ENCODE measurements around the gene MESP2.

The MESP2 gene

DNA sequence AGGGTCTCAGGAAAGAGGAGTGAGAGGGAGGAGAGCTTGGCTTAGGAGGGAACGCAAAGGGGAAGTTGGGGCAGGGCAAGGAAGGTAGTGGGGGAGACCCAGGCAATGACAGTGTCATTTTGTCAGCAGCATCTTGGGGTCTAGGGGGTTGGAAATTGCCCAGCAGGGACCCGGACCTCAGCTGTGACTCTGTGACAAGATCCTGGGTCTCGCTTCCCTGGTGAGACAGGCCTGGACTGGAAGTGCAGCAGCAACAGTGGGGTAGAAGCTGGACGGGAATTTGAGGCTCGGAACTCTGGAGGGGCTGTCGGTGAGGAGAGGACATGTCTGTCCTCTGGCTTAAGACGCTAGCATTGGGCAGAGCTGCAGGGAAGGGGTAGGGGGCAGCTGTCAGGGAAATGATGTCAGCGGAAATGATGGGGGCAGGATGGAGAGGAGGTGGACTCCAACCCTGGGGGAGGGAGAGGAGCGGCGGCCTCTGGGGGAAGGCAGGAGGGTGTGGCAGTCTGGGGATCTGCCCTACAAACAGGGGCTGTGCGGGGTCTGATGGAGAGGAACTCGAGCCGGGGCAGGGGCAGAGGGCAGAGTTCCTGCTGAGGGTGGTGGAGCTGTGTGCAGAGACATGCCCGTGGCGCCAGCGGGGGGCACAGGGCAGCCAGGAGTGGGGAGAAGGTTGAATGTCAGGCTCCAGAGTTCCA lies 26.2 kb downstream of the MESP2 start:
- no peak for DNase-seq (ENCODE audit: low spot score)

DNA sequence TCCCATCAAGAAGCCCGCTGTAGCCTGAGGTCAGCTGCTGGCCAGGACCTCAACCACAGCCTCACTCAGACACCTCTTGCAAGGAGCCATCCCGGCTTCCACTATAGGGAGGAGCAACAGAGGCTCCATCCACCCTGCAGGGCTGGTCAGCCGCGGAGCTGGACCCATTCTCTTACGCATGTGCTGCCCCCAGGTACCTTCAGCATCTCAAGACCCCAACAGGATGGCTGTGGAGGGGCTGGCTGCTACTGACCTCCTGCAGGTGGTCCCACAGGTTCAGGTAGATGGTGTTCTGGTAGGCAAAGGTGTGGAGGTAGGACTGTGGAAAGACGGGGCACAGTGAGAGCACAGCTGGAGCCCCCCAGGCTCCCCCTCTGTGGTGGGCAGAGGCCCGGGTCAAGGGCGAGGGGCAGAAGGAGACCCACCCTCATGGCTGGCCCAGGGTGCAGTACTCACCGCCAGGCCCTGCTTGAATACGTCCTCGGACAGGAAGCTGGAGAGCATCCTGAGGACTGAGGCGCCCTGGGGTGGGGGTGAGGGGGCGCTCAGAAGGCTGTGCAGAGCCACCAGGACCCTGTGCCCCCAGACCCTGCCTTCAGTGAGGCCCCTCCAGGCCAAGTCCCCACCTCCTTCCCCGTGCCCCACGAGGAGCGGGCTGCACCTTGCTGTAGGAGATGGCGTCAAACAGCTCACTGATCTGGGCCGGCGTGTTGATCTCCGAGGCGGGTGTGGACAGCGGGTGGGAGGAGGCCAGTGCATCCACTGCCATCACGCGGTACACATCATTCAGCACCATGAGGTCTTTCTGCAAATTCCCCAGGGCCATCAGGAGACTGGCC lies 27.1 kb downstream of the MESP2 start:
- no peak for DNase-seq (ENCODE audit: low spot score)

DNA sequence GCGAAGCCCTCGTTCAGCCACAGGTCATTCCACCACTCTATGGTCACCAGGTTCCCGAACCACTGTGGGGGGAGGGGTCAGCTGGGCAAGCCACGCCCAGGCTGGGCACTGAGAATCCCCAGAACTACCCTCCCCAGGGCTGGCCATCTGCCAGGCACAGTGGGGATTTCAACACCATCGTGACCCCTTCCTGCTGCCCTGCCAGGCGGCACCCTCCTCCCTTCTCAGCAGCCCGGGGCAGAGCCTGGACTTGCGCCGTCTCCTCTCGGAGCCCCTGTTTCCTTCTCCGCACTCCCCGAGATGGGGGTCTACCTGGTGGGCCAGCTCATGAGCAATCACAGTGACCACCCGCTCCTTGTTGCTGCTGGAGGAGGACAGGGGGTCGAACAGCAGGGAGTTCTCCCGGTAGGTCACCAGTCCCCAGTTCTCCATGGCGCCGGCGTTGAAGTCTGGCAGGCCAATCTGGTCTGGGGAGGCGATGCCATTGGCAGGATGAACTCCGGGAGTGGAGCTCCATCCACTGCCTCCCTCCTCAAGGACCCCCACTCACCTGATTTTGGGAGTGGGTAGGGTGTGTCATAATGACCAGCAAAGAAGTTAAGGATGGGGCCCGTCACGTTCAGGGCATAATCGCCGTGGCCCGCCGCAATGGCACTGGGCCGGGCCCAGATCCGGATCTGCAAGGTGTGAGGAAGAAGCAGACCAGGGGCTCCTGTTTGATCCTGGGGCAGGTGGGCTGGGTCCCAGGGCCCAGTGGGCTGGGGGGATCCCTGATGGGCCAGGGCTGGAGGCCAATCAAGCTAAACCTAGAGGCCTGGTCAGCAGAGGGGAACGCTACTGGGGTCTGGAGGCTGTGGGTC lies 28.0 kb downstream of the MESP2 start:
- no peak for DNase-seq (ENCODE audit: low spot score)

DNA sequence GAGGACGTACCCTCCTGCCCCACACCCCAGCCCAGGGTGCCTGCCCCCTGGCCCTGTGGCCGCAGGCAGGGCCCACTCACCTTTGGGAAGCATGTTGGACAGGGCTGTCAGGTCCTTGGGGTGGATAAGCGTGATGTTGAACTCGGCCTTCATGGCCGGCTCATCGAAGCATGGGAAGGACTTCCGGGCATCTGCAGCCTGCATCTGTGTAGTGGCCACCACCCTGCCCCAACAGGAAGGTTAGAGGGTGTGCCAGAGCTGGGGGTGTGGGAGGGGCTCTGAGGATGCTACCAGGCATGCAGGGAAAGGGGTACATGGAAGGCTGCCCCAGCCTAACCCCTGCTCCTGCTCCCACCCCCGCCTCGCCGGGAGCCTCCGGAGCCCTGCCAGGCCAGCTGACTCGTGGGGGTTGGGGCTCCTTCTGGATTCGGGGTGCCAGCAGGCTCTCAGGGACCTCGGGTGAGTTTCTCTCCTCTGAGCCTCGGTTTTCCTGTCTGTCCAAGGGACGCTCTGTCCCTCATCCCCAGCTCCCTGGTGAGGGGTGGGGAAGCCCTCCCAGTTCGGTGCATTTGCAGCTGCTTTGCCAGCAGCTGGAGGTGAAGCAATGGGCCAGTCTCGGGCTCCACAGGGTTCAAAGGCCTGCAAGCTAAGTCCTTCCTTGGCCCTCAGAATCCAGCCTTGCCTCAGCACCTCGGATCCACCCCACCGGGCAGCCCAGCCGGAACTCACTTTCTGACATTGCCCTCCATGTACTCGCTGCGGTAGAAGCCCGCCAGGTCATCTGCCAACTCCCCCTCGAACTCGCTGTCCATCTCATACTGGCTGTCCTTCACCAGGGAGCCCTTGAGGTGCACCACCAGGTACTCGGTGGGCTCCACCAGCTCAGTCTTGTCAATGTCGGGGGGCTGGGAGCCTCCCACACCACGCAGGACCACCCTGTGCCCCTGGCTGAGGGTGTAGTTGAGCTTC lies 29.4 kb downstream of the MESP2 start:
- no peak for DNase-seq (ENCODE audit: low spot score)

DNA sequence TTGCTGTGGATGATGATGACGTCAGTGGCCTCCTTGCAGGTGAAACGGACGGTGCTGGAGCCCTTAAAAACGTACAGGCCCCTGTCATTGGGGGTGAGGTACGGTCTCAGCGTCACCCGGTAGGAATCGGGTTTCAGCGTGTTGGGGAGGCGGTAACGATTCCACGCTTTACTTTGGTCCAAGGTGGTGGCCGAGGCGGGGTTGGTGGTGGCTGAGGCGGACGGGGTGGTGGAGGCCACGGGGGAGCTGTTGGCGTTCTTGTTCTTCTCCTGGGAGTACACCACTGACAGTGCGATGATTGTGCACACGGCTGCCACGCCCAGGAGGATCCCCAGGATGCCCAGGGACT lies 30.1 kb downstream of the MESP2 start:
- no peak for DNase-seq (ENCODE audit: low spot score)

DNA sequence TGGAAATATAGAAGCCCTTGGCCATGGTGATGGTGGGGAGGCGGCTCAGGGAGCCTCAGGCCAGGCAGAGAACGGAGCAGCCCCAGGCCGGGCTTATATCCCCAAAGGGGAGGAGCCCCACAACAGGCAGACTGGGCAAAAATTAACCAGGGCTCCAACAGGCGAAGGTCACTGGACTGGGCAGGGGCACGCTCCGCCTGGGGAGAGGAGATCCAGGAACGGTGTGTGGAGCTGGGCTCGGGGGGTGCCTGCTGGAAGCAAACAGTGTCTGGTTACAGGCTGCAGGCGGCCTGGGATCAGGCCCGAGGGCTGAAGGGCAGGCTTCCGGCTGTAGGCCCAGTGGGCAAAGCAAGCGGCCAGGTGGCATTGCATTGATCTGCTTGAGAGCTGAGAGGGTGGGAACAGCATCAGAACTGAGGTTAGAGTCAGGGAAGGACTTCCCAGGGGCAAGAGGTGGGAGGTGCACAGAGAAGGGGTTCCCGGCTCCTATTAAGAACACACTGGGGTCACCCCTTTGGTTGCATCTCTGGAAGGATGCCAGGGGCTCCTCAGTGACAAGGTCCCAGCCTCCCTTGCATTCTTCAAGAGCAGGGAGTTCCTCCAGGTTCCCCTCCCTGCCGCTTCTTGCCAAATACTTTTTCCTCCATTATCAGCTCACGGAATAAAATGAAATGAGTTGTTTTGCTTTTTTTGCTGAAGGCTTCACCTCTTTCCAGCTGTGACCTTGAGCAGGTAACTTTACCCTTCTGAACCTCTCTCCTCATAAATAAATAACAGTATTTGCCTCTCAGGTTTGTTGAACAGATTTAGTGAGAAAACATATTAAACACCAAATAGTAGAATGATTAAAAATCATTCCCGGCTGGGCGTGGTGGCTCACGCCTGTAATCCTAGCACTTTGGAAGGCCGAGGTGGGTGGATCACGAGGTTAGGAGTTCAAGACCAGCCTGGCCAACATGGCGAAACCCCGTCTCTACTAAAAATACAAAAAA lies 30.7 kb downstream of the MESP2 start:
- no peak for DNase-seq (ENCODE audit: low spot score)

DNA sequence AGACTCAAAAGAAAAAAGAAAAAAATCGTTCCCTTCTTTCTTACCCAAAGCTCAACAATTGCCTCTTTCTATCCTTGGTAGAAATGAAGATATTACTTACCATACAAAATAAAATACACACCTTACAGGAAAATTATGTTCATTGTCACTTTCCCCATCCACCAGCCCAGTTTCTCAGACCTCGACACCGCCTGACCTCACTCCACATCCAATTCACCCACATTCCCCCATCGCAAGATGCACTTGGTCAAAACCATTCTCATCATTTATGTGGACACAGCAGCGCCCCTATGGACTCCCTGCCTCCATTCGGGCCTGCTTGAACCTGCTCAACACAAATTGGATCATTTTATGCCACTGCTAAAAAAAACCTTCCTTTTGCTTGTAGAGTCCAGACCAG lies 31.6 kb downstream of the MESP2 start:
- DNase-seq (ENCODE audit: low spot score), result no peak

DNA sequence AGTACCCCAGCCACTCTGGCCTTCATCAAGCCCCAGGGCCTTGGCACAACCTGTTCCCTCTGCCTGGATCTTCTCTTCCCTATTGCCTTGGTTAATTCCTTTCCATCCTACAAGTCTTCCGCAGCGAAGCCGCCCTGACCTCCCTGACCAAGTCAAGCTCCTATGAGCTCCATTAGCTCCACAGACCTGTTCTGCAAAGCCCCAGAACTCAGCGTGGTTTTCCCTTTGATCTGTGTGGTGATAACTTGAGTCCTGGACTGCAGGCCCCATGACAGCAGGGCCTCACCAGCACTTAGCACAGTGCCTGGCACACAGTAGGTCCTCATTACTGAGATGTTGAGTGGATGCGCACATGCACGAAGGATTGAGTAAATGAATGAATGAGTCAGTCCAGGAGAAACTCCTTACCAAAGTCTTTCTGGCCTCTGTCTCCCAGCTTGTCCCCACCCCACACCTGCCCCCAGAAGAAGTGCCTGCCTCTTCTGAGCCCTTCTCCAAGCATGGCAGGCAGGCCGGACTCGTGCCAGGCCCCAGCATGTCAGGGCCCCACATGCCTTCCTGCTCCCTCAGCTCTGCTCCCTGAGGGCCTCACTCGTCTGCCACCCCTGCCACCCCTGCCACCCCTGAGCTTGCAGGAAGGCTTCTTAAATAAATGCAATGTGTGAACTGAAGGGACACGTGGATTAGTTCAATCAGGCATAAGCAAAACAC lies 32.2 kb downstream of the MESP2 start:
- no peak for DNase-seq (ENCODE audit: low spot score)

DNA sequence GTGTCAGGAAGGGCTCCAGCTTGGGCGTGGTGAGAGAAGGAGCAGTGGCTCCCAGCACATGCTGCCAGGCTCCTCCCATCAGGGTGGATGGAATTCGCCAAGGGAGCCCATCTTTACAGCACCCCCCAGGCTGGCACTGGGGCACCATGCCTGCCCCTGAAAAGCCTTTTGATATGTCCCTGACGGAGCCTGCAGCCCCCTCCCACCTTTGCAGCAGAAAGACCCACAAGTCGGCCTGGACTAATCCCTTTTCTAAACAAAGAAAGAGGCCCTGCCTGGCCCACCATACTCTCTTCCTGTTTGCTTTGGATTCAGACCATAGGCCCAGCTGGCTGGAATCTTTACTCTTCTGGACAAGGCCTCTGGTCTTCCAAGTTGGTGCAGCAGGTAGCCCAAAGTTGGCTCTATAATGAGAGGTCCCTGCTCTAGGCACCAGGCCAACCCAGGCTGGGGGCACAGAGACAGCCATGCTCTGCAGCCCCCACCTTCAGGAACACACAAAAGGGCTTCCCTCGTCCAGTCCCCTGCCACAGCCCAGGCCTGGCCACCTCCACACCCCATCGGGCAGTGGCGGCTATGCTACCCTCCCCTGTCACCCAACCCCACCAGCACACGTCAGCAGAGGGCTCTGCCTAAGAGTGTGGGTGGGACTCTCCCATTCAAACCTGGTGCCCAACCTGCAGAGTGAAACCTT lies 33.1 kb downstream of the MESP2 start:
- DNase-seq (ENCODE audit: low spot score), result no peak

DNA sequence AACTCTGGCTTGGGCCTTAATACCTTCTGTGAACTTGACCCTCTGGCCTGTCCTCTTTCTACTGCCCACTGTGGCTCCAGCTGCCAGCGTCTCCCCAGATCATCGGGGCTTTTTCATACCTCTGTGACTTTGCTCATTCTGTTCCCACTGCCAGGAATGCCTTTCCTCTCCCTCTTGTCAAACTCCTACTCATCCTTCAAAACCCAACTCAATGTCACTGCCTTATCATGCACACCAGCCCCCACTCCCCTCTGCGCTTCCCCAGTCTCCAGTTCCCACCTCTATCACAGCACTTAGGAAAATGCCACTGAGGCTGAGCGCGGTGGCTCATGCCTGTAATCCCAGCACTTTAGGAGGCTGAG lies 33.6 kb downstream of the MESP2 start:
- DNase-seq (ENCODE audit: low spot score), result no peak

DNA sequence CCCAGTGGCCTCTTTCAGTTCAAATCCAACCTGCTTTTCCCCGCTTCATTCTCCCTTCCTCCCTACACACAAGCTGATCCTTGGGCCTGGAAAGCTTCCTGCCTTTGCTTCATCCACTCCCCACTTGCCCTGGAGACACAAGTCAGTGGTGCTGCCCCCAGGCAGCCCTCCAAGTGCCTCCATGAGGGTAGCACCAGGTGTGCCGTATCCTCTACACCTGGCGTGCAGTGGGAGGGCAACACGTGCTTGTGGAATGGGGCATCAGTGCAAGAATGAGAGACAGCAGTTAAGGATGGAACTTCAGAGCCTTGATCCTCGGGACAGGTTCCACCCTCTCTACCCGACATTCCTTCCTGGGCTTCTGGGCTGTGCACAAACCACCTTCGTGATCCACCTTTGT lies 34.7 kb downstream of the MESP2 start:
- no peak for DNase-seq (ENCODE audit: low spot score)

DNA sequence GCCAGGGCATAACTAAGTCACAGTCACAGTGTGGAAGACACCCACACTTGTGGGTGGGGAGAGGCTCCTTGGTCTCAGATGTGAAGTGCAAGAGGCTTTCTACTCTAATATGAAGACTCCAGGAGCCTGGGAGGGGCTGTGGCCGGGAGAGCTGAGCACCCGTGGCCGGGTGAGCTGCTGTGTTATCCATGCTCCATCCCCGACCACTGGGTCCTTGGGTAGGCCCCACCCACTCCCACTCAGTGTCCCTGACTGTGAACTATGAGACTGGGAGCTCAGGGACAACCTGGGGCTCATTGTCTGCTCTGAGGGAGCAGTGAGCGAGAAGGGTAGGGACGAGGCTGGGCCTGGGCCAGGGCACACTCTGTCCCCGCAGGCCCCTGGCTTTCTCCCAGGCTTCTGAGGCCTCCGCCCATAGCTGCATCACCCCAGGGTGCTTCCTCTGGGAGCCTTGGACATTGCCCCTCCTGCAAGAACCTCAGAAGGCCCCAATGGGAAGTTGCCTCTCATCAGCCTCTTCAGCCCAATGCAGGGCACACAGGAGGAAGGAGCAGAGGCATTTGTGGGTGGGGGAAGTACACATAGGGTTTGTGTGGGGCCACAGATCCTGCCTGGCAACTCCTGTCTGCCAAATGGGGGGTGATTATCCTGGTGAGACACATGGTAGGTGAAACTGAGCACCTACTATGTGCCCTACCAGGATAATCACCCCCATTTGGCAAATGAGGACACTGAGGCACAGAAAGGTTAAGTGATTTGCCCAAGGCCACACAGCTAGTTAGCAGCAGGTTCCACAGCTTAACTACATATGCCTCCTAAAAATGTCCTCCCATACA lies 36.1 kb downstream of the MESP2 start:
- no peak for DNase-seq (ENCODE audit: low spot score)

DNA sequence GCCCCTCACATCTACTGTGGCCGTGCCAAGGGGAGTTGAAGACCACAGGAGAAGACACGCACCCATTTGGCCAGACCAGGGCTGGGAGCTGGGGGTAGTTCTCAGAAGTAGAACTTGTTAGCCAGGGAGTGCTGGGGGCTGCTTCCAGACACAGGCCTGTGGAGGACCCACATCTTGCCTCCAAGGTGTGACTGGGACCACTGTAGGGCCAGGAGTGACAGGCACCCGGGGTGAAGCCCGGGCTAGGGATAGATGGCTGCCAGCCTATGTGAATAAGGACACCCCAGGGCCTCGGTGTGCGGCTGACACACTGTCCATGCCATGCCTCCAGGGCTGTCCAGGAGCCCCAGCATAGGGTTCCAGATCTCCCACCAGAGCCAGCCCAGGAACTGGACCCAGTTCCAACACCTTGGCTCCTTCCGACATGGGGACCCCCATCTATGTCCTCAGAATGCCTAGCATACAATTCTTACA lies 36.8 kb downstream of the MESP2 start:
- no peak for DNase-seq (ENCODE audit: low spot score)

DNA sequence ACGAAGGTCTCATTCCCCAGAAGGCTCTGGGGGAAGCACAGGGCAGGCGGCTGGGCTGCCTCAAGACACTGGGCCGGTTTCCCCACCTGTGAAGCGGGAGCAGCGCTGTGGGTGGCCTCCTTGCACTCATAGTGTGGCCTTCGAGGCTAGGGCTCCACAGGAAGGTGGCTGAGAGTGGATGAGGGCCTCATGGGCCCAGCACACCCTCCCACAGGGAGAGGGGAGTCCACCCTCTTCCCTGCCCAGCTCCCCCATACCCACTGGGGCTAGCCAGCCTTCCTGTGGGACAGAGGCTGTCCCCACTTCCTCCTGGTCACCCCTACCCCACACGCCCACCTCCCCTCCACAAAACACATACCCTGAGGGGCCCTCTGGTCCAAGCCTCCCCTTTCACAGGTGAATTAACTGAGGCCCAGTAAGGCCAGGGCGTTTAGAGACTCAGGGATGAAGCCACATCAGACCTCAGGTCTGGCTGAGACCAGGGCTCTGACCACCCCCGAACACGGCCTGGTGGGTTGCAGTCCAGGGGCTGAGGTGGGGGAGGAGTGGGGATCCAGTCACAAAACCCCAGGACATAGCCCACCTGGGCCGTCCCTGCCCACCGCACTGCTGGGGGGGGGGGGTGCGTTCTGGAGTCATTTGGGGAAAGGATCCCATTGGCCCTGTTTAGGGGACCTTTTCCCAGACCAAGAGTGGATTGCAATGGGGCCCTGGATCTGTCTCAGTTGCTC lies 37.4 kb downstream of the MESP2 start:
- no peak for DNase-seq (ENCODE audit: low spot score)

DNA sequence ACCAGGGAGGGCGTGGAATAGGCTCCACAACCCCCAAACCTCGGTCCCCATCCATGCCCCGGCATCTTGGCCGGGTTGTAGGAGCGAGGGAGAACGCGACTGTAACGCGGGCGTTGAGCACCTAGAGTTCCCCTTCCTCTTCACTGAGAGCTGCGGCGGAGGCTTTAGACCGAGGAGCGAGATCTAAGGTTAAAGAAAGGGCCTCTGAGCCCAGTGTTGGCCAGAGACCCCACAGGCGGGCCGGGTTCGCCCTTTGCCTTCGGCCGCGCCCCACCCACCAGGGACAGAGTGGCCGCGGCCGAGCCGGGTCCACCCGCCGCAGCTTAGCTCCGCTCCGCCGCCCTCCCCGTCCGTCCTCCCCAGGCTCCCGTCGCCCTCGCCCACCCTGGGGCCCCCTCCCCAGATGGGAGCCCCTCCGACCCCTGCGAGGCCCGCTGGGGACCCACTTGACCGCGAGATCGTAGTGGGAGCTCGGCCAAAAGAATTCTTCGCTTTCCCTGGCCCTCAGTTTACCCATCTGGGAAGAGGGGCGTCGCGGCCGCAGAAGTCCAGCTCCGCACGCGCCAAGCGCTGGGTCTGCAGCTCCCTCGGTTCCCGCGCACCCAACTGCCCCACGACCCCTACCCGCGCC lies 38.1 kb downstream of the MESP2 start:
- no peak for DNase-seq (ENCODE audit: low spot score)

DNA sequence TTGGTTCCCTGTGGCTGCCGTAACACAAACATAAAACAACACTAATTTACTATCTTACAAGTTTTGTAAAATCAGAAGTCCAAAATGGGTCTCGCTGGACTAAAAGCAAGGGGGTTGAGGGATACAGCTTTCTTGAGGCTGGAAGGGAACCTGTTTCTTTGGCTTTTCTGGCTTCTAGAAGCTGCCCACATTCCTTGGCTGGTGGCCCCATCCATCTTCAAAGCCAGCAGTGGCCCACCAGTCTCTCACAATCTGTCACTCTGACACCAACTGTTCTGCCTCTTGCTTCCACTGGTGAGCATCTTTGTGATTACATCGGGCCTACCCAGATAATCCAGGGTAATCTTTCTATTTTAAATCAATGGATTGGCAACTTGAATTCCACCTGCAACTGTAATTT lies 39.6 kb downstream of the MESP2 start:
- DNase-seq (ENCODE audit: low spot score), result no peak

DNA sequence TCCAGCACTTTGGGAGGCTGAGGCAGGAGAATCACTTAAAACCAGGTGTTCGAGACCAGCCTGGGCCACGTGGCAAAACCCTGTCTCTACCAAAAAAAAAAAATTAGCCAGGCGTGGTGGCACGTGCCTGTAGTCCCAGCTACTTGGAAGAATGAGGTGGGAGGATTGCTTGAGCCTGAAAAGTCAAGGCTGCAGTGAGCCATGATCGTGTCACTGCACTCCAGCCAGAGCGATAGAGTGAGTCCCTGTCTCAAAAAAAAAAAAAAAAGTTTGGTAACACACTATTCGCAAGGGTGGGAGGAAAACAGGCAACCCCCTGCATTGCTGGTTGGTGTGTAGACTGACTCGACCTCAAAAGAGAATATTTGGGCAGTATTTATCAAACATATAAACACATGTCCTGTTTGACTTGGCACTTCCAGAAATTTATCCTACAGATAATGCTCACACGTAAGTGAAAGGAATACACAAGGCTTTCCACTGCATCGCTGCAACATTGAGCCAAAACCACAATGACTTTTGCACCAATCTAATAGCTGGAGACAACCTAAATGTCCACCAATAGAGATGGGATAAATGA lies 41.7 kb downstream of the MESP2 start:
- no peak for DNase-seq (ENCODE audit: low spot score)

Measured in hematopoietic multipotent progenitor cell treated with erythropoietin and hydrocortisone succinate and interleukin-3 and kit ligand, for 15 days (in vitro differentiated cells).